ENCODE data around the gene NEGR1. TPM values are rescaled to one million over a fixed set of nuclear protein-coding genes. Genes with fewer than 3 reads are reported as not detected.

Gene NEGR1
- total RNA-seq, 4 donors from 2014 or later: 33.3 to 73.0 (median 54.1) TPM

DNA sequence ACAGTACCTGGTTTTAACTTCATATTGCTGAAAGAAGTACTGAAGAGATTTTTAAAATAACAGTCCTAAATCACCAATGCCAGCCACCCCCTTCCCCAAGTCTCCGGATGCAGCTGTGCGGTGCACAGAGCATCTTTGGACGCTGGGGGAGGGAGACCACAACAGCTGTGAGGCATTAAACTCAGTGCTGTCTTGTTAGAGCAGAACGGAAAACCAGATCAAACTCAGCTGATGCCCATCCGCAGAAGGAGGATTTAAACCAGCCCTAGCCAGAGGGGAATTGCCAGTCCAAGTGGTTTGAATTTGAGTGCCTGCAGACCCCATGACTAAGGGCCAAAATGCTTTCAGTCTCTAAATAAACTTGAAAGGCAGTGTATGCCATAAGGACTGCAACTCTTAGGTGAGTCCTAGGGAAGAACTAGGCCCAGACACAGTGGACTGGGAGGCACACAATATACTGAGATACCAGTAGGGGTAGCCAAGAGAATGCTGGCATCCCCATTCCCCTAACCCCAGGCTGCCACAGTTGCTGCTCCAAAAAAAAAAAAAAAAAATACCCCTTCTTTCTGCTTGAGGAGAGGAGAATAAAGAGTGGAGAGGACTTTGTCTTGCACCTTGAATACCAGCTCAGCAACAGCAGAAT is 576.2 kb downstream of the NEGR1 start:
- WGBS, 2 donors (ENCODE audit: low coverage in 1 of 2): 76% methylated on average over 5 of the region's 5 CpGs; no CpG with 5 or more reads in 1 of the 2 donors
- H3K4me3 ChIP-seq: no peak overlapping the region
- H3K27me3 ChIP-seq: no peaks in the 10 kb centered on the region
- no peaks in the 10 kb centered on the region for H3K36me3 ChIP-seq
- no peaks in the 10 kb centered on the region for H3K4me1 ChIP-seq
- H3K27ac ChIP-seq: no peak overlapping the region
- no peak for ATAC-seq
- TF ChIP-seq POLR2A (IDR thresholded peaks at IDR 0.05) (no peak), EP300 (IDR thresholded peaks at IDR 0.05) (no peak), POLR2AphosphoS5 (IDR thresholded peaks at IDR 0.05) (no peak)
- TF ChIP-seq, protein P1, sequence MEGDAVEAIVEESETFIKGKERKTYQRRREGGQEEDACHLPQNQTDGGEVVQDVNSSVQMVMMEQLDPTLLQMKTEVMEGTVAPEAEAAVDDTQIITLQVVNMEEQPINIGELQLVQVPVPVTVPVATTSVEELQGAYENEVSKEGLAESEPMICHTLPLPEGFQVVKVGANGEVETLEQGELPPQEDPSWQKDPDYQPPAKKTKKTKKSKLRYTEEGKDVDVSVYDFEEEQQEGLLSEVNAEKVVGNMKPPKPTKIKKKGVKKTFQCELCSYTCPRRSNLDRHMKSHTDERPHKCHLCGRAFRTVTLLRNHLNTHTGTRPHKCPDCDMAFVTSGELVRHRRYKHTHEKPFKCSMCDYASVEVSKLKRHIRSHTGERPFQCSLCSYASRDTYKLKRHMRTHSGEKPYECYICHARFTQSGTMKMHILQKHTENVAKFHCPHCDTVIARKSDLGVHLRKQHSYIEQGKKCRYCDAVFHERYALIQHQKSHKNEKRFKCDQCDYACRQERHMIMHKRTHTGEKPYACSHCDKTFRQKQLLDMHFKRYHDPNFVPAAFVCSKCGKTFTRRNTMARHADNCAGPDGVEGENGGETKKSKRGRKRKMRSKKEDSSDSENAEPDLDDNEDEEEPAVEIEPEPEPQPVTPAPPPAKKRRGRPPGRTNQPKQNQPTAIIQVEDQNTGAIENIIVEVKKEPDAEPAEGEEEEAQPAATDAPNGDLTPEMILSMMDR (IDR thresholded peaks at IDR 0.05): no peak
- peaks cover 0 to 11% (median 0%) of the 10 kb centered on the region in 3 donors for H3K9me3 ChIP-seq

DNA sequence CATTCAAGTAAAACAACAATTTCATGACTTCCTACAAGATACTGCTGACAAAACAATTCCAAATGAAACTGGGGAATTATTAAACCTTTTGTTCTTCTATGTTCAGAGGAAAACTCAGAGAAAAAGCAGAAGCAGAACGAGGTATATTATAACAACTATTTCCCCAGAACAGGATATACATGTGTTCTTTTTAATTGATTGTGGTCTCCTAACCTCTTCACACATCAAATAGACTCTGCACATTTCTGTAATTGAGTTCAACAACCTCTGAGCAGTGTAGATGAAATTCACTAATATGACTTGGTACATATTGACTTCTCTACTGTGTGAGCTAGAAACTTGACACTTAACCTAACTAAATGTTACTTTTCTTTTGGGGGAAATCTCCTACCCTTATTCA is 584.2 kb downstream of the NEGR1 start:
- no peak for TF ChIP-seq EP300 (IDR thresholded peaks at IDR 0.05)
- TF ChIP-seq POLR2AphosphoS5 (IDR thresholded peaks at IDR 0.05): no peak
- no peak for TF ChIP-seq POLR2A (IDR thresholded peaks at IDR 0.05)

DNA sequence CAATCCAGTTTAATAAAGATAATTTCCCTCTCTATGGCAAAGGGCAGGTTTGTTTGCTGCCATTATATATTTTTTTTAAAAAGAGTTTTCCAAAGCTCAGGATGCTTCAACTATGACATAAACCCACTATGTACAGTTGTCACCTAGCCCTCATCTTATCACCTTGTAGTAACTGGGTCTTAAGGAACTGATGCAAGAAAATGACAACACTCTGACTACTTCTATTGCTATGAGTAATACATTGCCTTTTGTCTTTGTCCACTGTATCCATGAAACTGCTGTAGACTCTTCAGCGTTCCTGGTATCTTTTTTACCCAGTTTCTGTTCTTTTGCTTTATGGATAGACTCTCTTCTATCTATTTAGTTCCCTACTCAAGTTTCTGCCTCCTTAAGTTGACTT is 586.5 kb downstream of the NEGR1 start:
- Histone ChIP-seq H3K4me1 (no peaks in the 10 kb centered on the region), H3K4me3 (no peak overlapping the region), H3K27me3 (no peaks in the 10 kb centered on the region), H3K36me3 (no peaks in the 10 kb centered on the region), H3K9me3 (no peaks in the 10 kb centered on the region), H3K27ac (no peak overlapping the region)
- WGBS, 2 donors (ENCODE audit: low coverage in 1 of 2): 92% methylated on average over 1 of the region's 1 CpG; no CpG with 5 or more reads in 1 of the 2 donors
- TF ChIP-seq POLR2AphosphoS5 (IDR thresholded peaks at IDR 0.05) (no peak), POLR2A (IDR thresholded peaks at IDR 0.05) (no peak), EP300 (IDR thresholded peaks at IDR 0.05) (no peak)
- TF ChIP-seq, protein P1 (IDR thresholded peaks at IDR 0.05): no peak
- ATAC-seq: no peak

More for the DNA sequence above, 584.2 kb downstream of the NEGR1 start:
- Histone ChIP-seq H3K36me3 (no peaks in the 10 kb centered on the region), H3K4me3 (no peak overlapping the region), H3K27ac (no peak overlapping the region), H3K9me3 (no peaks in the 10 kb centered on the region), H3K4me1 (no peaks in the 10 kb centered on the region), H3K27me3 (no peaks in the 10 kb centered on the region)
- 62 to 85% methylated on average over 1 of the region's 1 CpG for WGBS, 2 donors (ENCODE audit: low coverage in 1 of 2)
- ATAC-seq: no peak

DNA sequence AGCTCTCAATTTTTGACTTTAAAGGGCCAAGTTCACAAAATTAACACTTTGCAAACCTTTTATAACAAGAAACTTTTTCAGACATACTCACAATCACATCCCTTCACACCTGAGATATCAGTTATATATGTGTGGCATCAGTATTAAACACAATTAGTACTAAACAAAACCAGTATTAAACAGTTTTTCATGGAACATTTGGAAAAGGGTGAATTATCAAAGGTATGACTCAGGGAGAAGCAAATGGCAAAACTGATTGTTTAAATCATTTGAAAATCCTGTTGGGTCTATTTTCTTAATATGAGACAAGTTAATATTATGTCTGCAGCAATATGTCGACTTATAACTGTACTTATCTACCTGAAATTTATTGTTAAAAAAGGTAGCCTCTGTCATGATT is 587.3 kb downstream of the NEGR1 start:
- Histone ChIP-seq H3K4me3 (no peak overlapping the region), H3K27me3 (no peaks in the 10 kb centered on the region), H3K27ac (no peak overlapping the region), H3K9me3 (no peaks in the 10 kb centered on the region), H3K4me1 (no peaks in the 10 kb centered on the region), H3K36me3 (no peaks in the 10 kb centered on the region)
- WGBS, 2 donors (ENCODE audit: low coverage in 1 of 2): 91 to 92% methylated on average over 1 of the region's 1 CpG
- ATAC-seq: no peak
- TF ChIP-seq EP300 (IDR thresholded peaks at IDR 0.05) (no peak), POLR2AphosphoS5 (IDR thresholded peaks at IDR 0.05) (no peak), POLR2A (IDR thresholded peaks at IDR 0.05) (no peak)
- TF ChIP-seq, protein P1 (IDR thresholded peaks at IDR 0.05): no peak

DNA sequence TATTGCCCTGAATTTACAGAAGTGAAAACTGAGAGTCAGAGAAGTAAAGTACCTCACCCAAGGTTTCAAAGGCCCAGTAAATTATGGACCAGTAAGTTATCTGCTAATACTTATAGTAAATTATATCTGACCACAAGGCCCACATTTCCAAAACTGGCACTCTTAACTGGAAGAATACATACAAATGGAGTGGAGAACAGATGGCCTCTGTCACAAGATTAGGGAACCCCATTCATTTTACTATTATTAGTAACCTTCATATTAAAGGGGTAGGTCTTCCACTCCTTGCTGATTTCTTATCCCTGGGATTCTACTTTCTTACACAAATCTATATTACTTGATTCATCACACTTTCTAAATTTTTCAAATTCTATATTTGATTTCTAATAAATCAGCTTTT is 588.8 kb downstream of the NEGR1 start:
- TF ChIP-seq POLR2AphosphoS5 (IDR thresholded peaks at IDR 0.05) (no peak), POLR2A (IDR thresholded peaks at IDR 0.05) (no peak), EP300 (IDR thresholded peaks at IDR 0.05) (no peak)
- TF ChIP-seq, protein P1 (IDR thresholded peaks at IDR 0.05): no peak
- no peaks in the 10 kb centered on the region for H3K36me3 ChIP-seq
- no peaks in the 10 kb centered on the region for H3K4me1 ChIP-seq
- H3K27ac ChIP-seq: no peak overlapping the region
- H3K4me3 ChIP-seq: no peak overlapping the region
- H3K9me3 ChIP-seq: no peaks in the 10 kb centered on the region
- no peaks in the 10 kb centered on the region for H3K27me3 ChIP-seq
- ATAC-seq: no peak

Measured in gastroesophageal sphincter (tissue), 4 donors.